ENCODE results near the gene ITPRIPL2.

The ITPRIPL2 gene

DNA sequence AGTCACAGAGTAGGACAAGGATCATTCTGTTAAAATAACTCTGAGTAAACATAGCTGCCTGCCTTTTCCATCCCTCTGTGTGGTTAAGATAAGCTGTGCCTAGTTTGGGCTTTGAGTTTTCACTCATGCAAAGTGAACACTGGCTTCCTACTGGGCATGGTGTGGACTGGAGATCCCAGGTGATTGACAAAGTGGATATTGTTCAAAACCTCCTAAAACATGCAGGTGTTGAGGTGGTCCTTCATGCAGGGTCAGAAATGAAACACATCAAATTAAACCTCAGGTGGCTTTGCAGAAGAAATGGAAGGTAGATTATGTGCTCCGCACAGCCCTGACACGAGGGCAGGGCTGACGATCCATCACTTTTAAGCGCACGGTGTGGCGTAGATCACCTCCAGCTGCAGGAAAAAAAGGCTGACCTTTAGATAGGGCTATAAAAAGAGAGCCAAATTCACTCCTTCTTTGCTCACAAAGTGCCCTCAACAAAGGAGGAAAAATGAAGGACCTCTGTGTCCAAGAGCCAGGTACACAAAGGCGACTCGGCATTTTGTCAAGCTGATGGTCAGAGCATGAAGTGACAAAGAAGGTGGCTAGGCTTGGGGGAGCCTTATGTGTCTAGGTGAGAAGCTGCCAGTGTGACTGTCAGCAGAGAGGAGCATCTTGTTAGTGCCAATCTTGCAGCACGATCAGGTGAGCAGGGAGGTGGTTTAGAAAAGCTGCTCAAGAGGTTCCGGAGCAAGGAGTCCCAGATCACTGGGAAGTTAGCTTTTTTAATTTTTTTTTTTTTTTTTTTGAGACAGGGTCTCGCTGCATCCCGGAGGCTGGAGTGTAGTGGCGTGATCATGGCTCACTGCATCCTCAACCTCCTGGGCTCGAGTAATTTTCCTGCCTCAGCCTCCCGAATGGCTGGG, 19.9 kb upstream of the ITPRIPL2 start:
- no peak for DNase-seq

DNA sequence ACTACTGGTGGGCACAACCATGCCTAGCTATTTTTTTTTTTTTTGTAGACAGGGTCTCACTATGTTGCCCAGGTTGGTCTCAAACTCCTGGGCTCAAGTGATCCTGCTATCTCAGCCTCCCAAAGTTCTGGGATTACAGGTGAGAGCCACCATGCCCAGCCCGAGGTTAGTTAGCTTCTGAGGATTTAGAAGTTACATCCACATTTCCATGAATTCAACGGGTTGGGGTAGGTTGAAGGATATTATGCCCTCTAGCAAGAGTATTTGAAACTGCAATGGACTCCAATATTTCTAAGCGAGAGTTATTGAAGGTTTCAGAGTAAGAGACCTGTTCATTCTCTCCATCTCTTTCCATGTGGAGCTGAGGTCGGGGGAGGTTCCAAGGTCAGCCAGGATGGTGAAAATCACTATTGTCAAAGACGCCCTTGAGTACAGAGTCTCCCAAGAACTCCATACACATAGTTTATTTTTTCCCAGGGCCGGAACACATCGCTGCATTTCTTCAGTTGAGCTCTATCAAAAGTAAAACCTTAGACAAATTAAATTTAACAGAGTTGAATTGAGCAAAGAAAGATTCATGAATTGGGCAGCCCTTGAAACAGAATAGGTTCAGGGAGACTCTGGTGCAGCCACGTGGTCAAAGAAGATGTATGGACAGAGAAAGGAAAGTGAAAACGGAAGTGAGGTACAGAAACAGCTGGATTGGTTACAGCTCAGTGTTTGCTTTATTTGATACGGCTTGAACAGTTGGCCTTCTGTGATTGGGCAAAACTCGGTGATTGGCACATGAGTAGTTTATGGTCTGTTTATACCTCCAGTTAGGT, 19.0 kb upstream of the ITPRIPL2 start:
- DNase-seq: peak; percentile 25

DNA sequence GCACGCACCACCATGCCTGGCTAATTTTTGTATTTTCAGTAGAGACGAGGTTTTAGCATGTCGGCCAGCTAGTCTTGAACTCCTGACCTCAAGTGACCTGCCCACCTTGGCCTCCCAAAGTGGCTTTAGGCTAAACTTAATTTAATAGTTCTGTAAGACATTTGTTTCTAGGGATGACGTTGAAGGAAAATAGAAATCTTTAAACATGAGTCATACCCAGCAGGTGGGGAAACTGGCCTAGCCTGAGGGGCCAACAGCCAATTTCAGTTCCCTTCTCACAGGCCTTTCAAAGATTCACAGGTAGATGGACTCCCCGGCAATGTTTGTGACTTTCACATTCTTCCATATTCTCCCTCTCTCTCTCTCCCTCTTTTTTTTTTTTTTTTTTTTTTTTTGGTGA, 18.1 kb upstream of the ITPRIPL2 start:
- DNase-seq: no peak

DNA sequence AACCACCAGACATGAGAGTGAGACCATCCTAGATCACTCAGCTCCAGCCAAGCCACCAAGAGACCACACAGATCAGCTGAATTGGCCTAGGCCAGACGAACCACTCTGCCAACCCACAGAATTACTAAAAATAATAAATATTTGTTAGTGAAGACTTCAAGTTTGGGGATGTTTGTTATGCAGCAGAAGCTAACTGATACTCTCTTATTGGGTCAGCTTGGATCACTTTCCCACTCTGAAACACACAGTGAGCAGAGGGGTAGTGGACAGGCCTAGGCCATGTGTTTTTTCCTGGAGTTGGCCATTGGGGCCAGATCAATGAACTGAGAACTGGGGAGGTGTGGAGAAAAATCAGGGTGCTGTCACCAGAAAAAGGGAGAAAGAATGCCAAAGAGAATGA, 15.6 kb upstream of the ITPRIPL2 start:
- no peak for DNase-seq

DNA sequence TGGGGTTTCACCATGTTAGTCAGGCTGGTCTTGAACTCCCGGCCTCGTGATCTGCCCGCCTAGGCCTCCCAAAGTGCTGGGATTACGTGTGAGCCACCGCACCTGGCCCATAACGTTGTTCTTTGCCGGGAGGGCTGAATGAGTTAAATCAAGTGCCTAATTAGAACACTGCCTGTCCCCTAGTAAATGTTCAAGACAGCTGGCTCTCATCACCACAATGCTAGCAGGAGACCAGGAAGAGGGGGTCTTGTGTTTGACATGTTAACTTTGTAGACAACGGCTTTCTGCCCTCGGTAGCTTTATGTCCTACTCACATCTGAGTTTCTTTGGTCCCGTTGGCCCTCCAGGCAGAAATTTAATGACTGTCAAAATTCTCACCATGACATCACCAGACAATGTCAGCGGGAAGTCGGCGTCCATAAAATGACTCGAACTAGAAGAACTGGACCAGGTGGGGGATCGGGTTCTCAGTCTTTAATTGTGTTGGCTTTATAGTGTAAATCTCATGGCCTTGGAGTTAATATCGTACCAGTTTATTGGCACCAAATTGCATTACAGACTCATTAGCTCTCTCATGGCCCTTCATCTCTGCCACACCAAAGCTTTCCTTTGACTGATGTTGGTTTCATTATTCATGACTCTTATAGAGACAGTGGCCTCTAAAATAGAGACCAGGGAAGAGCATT, 11.4 kb upstream of the ITPRIPL2 start:
- DNase-seq: no peak

DNA sequence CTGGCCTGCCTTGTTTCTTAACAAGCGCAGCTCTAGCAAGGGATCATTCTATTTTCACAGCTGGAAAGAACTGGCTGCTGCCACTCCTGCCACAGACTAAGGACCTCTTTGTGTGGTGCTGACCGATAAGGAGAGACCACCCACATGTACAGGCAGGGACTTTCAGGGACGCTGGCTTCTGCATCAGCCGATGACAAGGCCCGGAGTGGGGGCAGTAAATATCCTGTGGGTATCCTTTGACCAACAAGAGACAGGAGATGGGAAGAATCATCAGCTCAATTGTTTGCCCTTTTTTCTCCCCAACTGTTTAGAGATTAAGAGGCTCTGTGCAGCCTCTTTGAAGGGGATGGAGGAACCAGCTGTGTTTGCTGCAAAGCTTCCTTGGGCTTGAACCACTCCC, 9.2 kb upstream of the ITPRIPL2 start:
- DNase-seq: no peak

DNA sequence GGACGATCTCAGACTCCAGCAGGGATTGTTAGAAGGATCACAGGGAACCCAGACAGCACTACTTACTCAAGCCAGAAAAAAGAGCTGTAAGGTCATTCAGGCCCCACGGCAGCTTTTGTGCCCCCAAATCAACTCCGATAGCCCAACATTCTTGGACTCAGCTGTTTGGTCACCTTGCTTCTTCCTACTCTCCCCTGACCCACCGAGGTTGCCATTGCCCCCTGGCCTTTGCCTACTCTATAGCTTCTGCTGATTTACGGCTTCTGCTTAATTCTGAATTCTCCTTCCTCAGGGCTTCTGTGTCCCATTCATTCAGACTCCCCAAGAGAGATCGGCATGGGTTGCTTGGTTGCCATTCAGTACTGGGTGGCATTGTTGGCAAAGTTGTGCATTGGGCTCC, 8.6 kb upstream of the ITPRIPL2 start:
- no peak for DNase-seq

DNA sequence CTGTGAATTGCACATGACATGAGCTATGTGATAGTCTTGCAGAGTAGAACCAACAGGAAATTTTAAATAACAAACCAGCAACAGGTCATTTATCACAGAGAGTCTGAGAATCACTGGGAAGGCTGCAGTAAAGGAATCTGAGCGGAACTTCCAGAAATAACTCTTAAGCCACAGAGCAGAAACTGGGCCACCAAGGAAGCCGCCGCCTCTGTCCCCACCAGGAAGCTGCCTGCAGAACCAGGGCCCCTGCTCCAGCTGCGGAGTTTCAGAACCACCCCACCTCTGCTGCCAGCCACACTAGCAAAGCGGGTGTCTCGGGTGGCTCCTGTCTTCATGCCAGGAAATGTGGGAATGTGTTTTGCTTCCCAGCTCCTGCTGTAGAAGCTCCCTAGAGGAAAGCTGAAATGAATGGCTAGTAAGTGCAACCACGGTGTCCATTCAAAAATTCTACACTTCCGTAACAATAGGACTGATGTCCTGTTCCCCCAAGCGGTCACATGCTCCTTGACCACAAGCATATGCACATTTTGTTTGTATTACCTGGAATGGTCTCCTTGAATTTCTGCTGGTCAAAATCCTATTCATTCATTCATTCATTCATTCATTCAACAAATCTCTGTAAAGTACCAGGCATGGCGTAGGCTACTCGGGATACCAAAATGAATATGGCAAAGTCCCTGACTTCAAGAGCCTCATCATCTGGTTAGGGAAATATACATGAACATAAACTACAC, 7.7 kb upstream of the ITPRIPL2 start:
- DNase-seq: no peak

DNA sequence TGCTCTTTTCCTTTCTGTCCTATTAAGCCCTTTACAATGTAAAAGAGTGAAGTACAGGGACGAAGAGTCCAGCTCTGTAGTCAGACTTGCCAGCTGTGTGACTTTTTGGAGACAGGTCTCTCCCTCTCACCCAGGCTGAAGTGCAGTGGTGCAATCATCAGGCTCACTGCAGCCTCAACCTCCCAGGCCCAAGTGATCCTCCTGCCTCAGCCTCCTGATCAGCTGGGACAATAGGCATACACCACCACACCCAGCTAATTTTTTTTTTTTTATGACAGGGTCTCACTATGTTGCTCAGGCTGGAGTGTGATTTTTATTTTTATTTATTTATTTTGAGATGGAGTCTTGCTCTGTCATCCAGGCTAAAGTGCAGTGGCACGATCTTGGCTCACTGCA, 7.1 kb upstream of the ITPRIPL2 start:
- DNase-seq: no peak

DNA sequence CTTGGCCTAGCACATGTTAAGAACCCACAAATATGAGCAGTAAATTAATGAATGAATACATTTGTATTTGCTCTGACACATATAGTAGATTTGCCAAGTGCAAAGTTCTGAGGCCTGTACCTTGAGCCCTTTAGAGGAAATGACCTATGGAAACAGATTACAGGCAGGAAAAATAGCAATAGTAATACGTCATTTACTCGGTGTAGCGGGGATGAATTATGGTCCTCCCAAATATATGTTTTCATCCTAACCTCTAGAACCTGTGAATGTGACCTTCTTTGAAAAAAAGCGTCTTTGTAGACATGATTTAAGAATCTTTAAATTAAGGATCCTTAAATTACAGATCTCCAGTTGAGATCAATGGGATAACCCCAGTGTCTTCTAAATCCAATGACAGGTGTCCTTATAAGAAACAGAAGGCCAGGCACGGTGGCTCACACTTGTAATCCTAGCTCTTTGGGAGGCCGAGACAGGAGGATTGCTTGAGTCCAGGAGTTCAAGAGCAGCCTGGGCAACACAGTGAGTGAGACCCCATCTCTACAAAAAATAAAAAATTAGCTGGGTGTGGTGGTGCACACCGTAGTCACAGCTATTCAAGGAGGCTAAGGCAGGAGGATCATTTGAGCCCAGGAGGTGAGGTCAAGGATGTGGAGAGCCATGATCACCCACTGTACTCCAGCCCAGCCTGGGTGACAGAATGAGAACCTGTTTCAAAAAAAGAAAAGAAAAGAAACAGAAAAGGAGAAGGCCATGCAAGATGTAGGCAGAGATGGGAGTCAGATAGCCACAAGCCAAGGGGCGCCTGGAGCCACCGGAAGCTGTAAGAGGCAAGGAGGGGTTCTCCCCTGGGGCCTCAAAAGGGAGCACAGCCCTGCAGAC, 5.1 kb upstream of the ITPRIPL2 start:
- DNase-seq: no peak

DNA sequence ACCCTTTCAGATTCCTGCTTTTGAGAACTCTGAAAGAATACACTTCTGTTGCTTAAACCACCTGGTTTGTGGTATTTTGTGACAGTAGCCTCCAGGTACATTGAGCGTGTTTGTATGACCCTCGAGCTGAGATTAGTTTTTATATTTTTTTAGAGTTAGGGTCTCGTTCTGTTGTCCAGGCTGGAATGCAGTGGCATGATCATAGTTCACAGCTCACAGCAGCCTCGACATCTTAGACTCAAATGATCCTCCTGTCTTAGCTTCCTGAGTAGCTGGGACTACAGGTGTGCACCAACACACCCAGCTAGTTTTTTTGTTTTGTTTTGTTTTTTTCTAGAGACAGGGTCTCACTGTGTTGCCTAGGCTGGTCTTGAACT, 4.5 kb upstream of the ITPRIPL2 start:
- no peak for DNase-seq

DNA sequence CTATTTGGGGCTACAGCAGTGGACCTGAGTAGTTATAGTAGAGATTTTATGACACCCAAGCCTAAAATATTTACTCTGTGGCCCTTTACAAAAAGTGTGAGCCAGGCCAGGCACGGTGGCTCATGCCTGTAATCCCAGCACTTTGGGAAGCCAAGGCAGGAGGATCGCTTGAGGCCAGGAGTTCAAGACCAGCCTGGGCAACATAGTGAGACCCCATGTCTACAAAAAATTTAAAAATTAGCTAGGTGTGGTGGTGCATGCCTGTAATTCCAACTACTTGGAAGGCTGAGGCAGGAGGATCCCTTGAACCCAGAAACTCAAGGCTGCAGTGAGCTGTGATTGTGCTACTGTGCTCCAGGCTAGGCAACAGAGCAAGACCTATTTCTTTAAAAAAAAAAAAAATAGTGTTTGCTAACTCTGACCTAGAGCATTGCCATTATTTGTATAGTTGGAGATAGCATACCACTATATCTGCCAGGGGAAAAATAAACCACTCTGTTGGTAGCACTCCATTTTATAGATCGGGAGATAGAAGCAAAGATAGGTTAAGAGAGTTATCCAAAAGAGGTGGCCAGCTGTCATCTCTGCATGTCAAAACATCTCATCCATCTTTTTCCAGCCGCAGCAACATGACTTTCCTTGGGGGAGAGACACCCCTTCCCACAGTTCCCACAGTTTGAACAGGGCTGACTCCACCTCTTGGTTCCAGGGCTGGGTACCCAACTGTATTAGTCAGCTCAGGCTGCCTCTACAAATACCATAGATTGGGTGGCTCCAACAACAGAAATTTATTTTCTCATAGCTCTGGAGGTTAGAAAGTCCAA, 3.0 kb upstream of the ITPRIPL2 start:
- DNase-seq: no peak

DNA sequence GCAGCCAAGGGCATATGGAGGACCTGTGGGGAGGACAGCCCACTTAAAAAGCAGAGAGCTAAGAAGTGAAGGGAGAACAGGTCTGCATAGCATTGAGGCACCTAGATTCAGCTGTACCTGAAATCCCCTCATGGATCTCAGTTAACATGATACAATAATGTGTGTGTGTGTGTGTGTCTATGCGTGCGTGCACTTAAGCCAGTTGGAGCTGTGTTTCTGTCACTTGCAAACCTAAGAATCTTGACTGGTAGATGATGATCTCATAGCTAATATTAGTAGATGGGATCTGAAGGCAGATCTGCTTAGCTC, 1.7 kb upstream of the ITPRIPL2 start:
- no peak for DNase-seq

DNA sequence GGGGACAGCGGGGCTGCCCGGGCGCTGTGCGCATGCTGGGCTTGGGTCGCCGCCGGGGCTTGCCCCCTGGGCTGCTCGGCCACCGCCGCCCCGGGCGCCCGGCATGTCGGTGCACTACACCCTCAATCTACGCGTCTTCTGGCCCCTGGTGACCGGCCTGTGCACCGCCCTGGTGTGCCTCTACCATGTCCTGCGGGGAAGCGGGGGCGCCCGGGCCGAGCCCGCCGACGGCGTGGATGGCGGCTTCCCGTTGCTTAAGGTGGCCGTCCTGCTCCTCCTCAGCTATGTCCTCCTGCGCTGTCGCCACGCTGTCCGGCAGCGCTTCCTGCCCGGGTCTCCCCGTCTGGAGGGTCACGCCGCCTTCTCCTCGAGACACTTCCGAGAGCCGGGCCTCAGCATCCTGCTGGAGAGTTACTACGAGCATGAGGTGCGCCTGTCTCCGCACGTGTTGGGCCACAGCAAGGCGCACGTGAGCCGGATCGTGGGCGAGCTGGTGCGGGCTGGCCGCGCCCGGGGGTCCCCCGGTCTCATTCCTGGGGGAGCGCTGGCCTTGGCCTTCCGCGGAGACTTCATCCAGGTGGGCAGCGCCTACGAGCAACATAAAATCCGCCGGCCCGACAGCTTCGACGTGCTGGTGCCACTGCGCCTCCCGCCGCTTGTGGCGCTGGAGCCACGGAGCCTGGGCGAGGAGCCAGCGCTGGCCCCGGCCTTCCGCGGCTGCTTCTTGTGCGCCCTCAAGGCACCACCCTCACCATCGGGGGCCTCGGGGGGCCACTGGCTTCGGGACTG, 789 bp downstream of the ITPRIPL2 start:
- peak; percentile 31 for DNase-seq

DNA sequence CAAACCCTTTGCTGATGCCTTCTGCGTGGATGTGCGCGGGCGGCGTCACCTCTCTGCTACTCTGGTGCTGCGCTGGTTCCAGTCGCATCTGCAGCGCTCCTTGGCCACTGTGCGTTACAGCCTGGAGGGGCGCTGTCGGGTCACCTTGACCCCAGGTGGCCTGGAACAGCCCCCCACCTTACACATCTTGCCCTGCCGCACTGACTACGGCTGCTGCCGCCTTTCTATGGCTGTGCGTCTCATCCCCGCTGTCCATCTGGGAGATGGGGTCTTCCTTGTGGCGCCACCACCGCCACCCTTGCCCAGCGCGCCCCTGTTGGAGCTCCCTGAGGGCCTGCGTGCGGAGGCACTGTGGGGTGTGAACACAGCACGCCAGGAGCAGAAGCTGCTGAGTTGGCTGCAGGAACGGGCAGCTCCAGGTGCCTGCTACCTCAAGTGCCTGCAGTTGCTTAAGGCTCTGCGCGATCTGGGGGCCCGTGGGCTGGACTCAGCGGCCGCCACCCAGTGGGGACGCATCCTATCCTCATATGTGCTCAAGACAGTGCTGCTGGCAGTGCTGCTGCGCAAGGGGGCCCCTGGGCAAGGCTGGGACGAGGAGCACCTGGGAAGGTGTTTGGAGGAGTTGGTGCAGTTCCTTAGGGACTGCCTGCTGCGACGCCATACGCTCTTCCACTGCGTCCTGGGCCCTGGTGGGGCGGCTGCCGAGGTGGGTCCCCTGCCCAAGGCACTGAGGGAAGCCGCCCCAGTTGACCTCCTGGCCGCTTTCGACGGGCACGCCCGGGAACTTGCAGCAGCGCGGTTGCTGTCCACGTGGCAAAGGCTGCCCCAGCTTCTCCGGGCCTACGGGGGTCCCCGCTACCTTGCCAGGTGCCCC, 1.6 kb downstream of the ITPRIPL2 start:
- no peak for DNase-seq

DNA sequence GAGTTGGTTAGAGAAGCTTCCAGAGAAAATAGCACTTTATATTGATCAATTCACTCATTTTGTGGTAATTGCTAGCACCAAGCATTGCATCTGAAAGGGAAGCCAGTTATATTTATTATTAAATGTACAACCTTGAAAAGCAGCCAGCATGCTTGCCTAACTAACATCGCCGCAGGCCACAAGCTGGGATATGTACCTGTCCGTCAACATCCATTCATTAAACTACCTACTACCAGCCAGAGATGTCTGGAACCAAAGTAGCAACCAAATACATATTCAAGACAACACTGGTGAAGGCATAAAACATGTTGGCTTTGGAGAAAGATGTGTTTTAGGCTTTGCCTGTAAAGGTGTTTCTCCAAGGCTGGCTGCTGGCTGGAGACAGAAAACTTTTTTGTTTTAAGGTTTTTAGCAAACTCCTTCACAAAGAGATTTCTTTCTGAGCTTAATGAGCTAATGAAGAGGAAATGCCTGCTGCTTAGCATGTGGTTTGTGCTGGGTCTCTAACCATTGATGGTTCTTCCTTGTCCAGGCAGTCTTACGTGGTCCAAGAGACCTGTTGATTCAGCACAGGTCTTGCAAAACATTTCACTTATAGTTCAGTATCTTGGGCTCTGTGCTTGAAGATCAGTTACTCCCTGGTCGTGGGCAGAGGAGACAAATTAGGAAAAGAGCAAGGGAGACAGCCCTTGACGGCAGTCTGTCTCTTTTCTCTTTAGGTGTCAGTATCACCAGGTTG, 3.1 kb downstream of the ITPRIPL2 start:
- DNase-seq: peak; percentile 27

DNA sequence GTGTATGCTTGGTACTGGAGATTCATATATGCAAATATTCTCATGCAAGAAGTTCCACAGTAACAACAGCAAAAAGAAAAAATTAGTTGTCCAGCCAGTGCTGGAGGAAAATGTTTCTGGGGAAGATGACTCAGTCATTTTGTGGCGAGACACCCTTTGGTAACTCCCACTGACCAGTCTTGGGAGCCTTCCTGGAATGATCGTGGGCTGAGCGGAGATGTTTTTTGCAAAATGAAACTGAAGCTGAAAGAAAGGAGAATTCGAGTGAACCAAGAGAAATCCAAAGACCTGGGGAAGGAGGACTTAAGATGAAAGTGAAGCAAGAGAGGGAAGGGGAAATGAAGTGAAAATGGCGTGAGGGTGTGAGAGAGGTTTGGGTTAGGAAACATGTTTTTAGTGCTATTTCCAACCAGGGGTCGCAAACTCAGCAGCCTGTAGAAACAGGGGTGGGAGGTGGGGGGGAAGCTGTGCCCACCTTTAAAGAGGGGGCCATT, 5.2 kb downstream of the ITPRIPL2 start:
- peak; percentile 61 for DNase-seq

DNA sequence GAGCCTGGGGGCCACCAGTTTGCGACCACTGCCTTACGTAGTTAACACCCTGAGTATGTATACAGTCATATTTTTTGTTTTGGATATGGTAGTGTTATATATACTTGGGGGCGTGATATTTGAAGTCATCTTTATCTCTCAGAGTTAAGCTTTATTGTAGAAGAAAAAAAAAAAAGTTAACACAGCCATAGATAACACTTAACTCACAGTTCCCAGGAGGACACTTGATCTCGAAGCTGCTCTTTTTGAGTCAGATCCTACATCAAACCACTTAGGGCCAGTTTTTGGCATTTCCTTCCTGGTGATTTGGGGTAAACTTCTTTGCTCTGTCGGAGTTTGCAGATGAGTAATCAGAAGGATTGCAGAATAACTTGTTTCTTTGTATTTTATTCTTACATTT, 5.8 kb downstream of the ITPRIPL2 start:
- DNase-seq: peak; percentile 57
